ENCODE data around the gene DOCK9.

DNA sequence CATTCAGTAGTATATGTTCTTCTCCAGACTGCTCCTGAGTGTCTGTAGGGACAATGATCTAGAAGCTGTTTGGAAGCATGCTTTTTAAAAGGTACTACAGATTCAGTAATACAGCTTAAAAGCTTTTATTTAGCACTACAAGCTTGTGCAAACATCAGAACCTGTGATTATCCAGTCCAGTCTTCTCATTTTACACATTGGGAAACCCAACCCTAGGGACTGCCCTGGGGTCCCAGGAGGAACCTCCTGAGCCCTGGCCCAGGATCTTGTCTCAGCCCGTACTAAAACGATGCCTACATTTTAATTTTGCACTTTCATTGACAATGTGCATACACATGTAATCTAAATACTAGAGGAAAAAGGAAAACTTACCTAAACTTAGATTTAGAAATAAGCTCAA, 12.5 kb downstream of the DOCK9 start:
- TF ChIP-seq, protein P1, sequence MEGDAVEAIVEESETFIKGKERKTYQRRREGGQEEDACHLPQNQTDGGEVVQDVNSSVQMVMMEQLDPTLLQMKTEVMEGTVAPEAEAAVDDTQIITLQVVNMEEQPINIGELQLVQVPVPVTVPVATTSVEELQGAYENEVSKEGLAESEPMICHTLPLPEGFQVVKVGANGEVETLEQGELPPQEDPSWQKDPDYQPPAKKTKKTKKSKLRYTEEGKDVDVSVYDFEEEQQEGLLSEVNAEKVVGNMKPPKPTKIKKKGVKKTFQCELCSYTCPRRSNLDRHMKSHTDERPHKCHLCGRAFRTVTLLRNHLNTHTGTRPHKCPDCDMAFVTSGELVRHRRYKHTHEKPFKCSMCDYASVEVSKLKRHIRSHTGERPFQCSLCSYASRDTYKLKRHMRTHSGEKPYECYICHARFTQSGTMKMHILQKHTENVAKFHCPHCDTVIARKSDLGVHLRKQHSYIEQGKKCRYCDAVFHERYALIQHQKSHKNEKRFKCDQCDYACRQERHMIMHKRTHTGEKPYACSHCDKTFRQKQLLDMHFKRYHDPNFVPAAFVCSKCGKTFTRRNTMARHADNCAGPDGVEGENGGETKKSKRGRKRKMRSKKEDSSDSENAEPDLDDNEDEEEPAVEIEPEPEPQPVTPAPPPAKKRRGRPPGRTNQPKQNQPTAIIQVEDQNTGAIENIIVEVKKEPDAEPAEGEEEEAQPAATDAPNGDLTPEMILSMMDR (IDR thresholded peaks at IDR 0.05; ENCODE audit: low read length) = no peak
- no peak for TF ChIP-seq EZH2 (optimal IDR thresholded peaks at IDR 0.05; ENCODE audit: low read depth, low read length)
